ENCODE measurements around the gene CACNA2D3. TPM values are rescaled to one million over a fixed set of nuclear protein-coding genes. Genes with fewer than 3 reads are reported as not detected.

Gene CACNA2D3
- total RNA-seq, 8 experiments from 2014 or later, result 0.49 to 20.7 (median 9.7) TPM; not detected in 1

DNA sequence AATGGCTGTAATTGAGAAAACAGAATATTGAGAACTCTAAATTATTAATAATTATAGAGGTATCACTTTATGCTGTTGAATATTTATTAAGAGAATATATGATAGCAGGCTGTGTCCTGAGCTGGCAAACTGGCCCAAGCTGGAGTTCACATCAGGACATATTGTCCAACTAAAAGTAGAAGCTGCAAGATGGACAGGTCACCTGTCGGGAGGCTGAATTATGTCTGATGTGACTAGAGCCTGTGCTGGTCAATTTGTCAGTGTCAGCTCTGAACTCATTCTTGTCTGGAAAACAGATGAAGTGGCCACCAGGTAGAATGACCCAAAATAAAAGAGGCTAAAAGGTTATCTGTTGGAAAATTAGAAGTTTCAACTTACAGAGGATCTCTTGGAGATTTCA lies 413.3 kb downstream of the CACNA2D3 start:
- 86 to 89% (median 88%) methylated on average over 1 of the region's 1 CpG; no CpG with 5 or more reads in 7 of the 10 experiments for WGBS, 10 experiments
- no peak overlapping the region for H3K27ac ChIP-seq
- H3K4me1 ChIP-seq (replicated peaks in 1 of 2), result peaks cover 0 to 3% of the 10 kb centered on the region in 2 donors
- in situ Hi-C loops (cut with MboI; ENCODE audit: low pct_unique_long_range_greater_than_20kb in 2 of 9, low sequenced_read_pairs in 9 of 9, unreplicated experiment in 9 of 9), result no loop called here
- no peak overlapping the region for H3K4me3 ChIP-seq
- ATAC-seq (replicated peaks in 6 of 8), result no peak

DNA sequence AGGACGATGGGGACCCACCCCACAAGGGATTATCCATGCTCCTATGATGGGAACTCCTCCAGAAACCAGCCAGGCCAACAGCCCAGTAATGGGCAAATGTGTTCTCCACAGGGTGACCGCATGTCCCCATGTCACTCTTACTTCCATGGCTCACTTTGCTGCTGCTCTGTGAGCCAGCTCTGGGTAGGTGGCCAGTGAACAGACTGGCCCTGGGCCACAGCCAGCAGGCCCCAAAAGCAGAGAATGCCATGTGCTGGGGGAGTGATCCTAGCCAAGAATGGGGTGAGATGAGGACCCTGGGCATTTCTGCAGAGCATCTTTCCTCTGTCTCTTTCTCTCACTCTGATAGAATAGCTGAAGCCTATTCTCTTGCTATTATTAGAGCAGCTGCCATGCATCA lies 414.1 kb downstream of the CACNA2D3 start:
- ATAC-seq (replicated peaks in 6 of 8), result no peak
- Histone ChIP-seq H3K4me3 (no peak overlapping the region), H3K27ac (no peak overlapping the region), H3K4me1 (replicated peaks in 1 of 2) (peaks cover 0 to 3% of the 10 kb centered on the region in 2 donors)
- in situ Hi-C loops (cut with MboI; ENCODE audit: low pct_unique_long_range_greater_than_20kb in 2 of 9, low sequenced_read_pairs in 9 of 9, unreplicated experiment in 9 of 9), result no loop called here
- WGBS, 10 experiments, result 0 to 100% (median 88%) methylated on average over 1 of the region's 2 CpGs; no CpG with 5 or more reads in 5 of the 10 experiments

DNA sequence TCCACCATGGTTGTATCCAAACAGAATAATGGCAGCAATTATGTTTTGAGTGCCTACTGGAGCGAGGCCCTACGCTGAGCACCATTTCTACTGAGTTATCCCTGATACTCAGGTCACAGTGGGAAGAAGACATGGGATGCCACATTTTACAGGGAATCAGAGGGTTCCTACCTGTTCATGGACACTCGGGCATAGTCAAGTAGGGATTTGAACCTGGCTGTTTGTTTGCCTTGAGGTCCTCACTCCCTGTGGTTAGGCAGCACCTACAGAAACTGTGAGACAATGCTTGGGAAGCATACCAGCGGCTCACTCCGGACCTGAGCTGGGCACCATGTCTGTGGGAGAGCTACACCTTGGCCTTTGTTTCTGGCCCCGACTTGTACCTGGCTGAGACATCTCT lies 415.2 kb downstream of the CACNA2D3 start:
- WGBS, 10 experiments, result 60 to 96% (median 89%) methylated on average over 1 to 4 of the region's 6 CpGs; no CpG with 5 or more reads in 4 of the 10 experiments
- ATAC-seq (replicated peaks in 6 of 8), result no peak
- no peak overlapping the region for H3K4me3 ChIP-seq
- no peaks in the 10 kb centered on the region for H3K4me1 ChIP-seq (replicated peaks in 1 of 2)
- H3K27ac ChIP-seq, result no peak overlapping the region
- in situ Hi-C loops (cut with MboI; ENCODE audit: low pct_unique_long_range_greater_than_20kb in 2 of 9, low sequenced_read_pairs in 9 of 9, unreplicated experiment in 9 of 9), result no loop called here

DNA sequence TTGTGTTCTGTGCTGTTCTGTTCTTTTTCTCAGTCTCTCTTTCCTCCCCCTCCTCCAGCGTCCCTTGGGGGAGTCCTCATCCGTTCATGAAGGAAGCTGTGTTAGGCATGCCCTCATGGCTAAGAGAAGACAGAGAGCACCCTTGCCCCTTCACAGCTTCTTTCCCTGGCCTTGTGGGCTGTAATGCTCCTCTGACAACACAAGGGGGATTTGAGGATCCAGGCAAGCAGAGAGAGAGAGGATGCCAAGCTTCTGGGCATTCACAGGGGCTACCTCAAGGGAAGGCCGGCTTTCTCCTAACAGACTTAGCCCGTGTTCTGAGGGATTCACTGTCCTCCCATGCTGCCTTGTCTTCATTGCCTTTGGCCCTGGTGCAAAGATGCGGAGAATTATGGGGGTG lies 416.0 kb downstream of the CACNA2D3 start:
- Histone ChIP-seq H3K4me3 (no peak overlapping the region), H3K27ac (no peak overlapping the region), H3K4me1 (replicated peaks in 1 of 2) (no peaks in the 10 kb centered on the region)
- in situ Hi-C loops (cut with MboI; ENCODE audit: low pct_unique_long_range_greater_than_20kb in 2 of 9, low sequenced_read_pairs in 9 of 9, unreplicated experiment in 9 of 9), result no loop called here
- peak in 3 of 8 experiments; percentile 26 to 52 (median 43) for ATAC-seq (replicated peaks in 6 of 8)
- WGBS, 10 experiments, result 35 to 100% (median 84%) methylated on average over 1 to 4 of the region's 5 CpGs; no CpG with 5 or more reads in 2 of the 10 experiments

DNA sequence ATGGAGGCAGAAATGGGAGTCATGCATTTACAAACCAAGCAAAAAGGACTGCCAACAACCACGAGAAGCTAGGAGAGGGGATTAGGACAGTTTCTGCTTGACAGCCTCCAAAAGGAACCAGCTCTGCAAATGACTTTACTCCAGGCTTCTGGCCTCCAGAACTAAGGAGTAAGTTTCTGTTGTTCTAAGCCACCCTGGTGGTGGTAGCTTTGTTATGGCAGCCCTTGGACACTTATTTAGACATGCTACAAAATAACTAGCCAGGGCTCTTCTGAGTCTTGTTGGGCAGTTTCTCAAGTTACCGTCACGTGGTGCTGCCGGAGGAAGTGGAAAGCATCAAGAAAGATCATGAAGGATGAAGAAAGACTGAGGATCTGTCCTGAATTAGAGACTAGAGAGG lies 419.0 kb downstream of the CACNA2D3 start:
- in situ Hi-C loops (cut with MboI; ENCODE audit: low pct_unique_long_range_greater_than_20kb in 2 of 9, low sequenced_read_pairs in 9 of 9, unreplicated experiment in 9 of 9), result no loop called here
- no peak overlapping the region for H3K4me3 ChIP-seq
- 40 to 100% (median 76%) methylated on average over 1 to 4 of the region's 4 CpGs; no CpG with 5 or more reads in 4 of the 10 experiments for WGBS, 10 experiments
- no peak overlapping the region for H3K27ac ChIP-seq
- no peaks in the 10 kb centered on the region for H3K4me1 ChIP-seq (replicated peaks in 1 of 2)
- ATAC-seq (replicated peaks in 6 of 8), result no peak

DNA sequence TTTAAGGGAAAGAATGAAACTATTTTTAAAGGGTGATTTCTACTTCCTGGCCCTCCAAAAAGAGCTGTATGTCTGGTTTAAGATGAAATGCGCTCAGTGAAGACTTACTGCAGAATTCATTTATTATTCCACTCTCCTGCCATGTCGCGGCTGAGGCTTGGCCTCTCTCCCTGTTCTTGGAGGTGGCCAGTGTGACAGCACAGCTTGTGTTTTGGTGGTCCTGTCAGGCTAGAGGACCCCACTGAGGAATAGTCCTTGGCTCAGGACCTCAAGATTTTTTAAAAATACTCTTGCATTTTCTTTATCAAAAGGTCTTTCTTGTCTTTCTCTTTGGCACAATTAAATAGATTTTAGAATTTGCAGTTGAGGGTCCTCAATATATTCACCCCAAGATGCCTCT lies 421.1 kb downstream of the CACNA2D3 start:
- ATAC-seq (replicated peaks in 6 of 8), result no peak
- H3K4me3 ChIP-seq, result no peak overlapping the region
- WGBS, 10 experiments, result 0 to 75% (median 44%) methylated on average over 1 to 3 of the region's 3 CpGs; no CpG with 5 or more reads in 1 of the 10 experiments
- H3K4me1 ChIP-seq (replicated peaks in 1 of 2), result no peaks in the 10 kb centered on the region
- no peak overlapping the region for H3K27ac ChIP-seq
- in situ Hi-C loops (cut with MboI; ENCODE audit: low pct_unique_long_range_greater_than_20kb in 2 of 9, low sequenced_read_pairs in 9 of 9, unreplicated experiment in 9 of 9), result no loop called here

DNA sequence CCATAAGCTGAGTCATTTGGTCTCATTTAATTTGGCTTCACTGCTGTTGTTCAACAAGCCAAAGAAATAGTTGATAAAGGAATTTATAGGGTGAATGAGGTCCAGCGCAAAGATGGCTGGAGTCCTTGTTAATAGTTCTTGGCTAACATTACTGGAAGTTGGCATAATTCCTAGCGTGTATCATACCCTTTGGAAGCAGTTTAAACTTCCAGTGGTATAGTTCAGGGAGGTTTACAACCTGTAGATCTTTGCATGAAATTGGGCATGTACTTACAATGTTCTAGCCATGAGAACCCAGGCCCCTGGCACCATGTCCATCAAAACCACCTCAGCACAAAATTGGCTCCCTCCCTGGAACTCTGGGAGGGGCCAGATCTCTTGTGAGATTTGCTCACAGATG lies 424.7 kb downstream of the CACNA2D3 start:
- no peak for ATAC-seq (replicated peaks in 6 of 8)
- H3K4me1 ChIP-seq (replicated peaks in 1 of 2), result peaks cover 0 to 20% of the 10 kb centered on the region in 2 donors
- 30 to 100% (median 95%) methylated on average over 1 to 2 of the region's 2 CpGs; no CpG with 5 or more reads in 3 of the 10 experiments for WGBS, 10 experiments
- in situ Hi-C loops (cut with MboI; ENCODE audit: low pct_unique_long_range_greater_than_20kb in 2 of 9, low sequenced_read_pairs in 9 of 9, unreplicated experiment in 9 of 9), result no loop called here
- H3K27ac ChIP-seq, result no peak overlapping the region
- H3K4me3 ChIP-seq, result no peak overlapping the region

DNA sequence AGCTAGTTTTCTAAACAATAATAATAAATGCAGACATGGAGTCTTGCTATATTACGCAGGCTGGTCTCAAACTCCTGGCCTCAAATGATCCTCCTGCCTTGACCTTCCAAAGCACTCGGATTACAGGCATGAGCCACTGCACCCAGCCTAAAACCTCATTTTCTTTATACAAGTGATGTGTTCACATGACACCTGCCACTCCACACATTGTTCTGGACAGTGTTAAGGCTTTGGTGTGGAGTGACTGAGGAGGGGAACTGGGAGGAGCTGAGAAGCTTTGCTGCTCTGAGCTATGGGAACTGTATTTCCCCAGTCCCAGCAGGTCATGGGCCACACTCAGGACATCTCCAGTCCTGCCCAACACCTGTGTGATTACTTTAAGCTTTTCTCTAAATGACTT lies 425.5 kb downstream of the CACNA2D3 start:
- ATAC-seq (replicated peaks in 6 of 8), result no peak
- Histone ChIP-seq H3K27ac (no peak overlapping the region), H3K4me3 (no peak overlapping the region), H3K4me1 (replicated peaks in 1 of 2) (peaks cover 0 to 20% of the 10 kb centered on the region in 2 donors)
- in situ Hi-C loops (cut with MboI; ENCODE audit: low pct_unique_long_range_greater_than_20kb in 2 of 9, low sequenced_read_pairs in 9 of 9, unreplicated experiment in 9 of 9), result no loop called here
- 71 to 100% (median 80%) methylated on average over 1 of the region's 2 CpGs; no CpG with 5 or more reads in 7 of the 10 experiments for WGBS, 10 experiments

DNA sequence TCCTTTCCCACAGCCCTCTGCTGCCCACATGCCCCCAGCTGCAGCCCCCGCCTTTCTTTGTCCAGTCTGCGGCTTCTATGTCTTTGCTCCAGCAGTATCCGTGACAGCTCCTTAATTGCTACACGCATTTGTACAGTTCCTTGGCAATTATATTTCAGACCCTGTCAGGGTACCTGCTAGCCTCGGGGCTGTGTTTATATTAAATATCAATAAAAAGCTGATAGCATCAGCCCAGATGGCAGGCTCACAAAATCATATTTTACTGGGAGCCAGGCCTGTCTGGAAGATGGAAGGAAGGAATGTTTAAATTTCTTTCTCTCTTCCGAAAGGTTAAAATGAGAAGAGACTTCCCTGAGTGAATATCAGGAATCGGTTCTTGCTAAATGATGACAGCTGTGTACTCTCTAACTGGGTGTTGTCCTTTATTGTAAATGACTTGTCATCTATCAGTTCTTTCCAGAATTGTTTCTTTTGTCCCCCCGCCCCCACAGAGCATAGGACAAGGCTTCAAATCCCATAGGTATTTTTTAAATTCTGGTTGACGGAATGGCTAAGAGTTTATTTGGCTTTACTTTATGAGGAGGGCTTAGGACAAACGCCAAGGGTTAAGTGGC lies 427.4 kb downstream of the CACNA2D3 start:
- H3K4me3 ChIP-seq, result no peak overlapping the region
- H3K4me1 ChIP-seq (replicated peaks in 1 of 2), result peaks cover 0 to 20% of the 10 kb centered on the region in 2 donors
- WGBS, 10 experiments, result 10 to 100% (median 74%) methylated on average over 1 to 8 of the region's 10 CpGs; no CpG with 5 or more reads in 3 of the 10 experiments
- in situ Hi-C loops (cut with MboI; ENCODE audit: low pct_unique_long_range_greater_than_20kb in 2 of 9, low sequenced_read_pairs in 9 of 9, unreplicated experiment in 9 of 9), result no loop called here
- no peak overlapping the region for H3K27ac ChIP-seq
- ATAC-seq (replicated peaks in 6 of 8), result peak in 4 of 8 experiments; percentile 12 to 94 (median 50)

DNA sequence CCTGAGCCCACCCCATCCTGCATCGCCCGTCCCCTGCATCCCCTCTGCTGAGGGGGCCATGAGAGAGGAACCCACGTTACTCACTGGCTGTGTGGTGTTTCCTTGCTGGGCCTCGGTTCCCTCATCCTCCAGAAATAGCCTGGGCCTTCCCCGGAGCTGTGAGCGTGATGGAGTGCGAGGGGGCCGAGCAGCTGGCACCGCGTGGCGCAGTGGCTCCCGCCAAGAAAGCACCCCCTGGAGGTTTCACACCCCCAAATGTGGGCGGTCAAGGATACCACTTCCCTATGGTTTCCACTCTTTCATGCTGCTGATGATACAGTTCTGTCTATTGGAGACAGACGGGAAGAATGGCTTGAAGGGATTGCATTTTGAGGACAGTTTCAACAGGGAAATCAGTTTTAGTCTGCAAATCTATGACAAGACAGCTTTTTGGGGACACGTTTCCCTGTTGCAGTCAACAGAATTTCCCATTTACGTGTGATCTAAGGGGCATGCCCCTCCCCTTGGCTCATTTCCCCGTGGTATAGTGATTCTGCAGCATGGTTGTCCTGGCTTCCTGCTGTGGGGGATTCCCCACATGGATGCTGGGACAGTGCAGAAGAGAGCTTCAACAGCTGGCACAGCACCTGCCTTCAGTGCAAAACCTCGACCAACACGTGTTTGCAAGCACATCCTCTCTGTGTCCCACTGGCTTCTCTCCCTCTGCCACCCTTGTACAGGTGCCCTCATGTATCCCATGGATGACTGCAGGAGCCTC lies 428.0 kb downstream of the CACNA2D3 start:
- peak in 2 of 8 experiments; percentile 15 to 31 for ATAC-seq (replicated peaks in 6 of 8)

DNA sequence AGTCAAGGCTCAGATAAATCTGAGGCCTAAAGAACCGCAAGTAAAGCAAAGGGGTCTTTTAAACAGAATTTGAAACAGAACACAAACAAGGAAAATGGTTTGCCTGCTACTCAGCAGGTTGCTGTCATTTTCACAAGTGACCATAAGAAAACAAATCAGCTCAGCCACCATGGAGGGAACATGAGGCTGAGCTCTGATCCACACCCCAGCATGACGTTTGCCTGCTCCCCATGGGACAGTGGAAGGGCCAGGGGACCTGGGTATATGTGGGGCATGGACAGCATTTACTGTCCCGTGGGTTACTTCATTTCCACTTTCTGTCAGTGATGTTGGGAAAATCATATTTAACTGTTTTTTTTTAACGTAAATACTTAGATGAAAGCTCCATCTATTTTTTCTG lies 434.3 kb downstream of the CACNA2D3 start:
- WGBS, 10 experiments, result 11 to 93% (median 59%) methylated on average over 2 to 4 of the region's 4 CpGs
- H3K4me3 ChIP-seq, result no peak overlapping the region
- no peak for ATAC-seq (replicated peaks in 6 of 8)
- H3K27ac ChIP-seq, result no peak overlapping the region
- H3K4me1 ChIP-seq (replicated peaks in 1 of 2), result no peaks in the 10 kb centered on the region
- in situ Hi-C loops (cut with MboI; ENCODE audit: low pct_unique_long_range_greater_than_20kb in 2 of 9, low sequenced_read_pairs in 9 of 9, unreplicated experiment in 9 of 9), result no loop called here

More for the DNA sequence above, 428.0 kb downstream of the CACNA2D3 start:
- peaks cover 0 to 20% of the 10 kb centered on the region in 2 donors for H3K4me1 ChIP-seq (replicated peaks in 1 of 2)
- in situ Hi-C loops (cut with MboI; ENCODE audit: low pct_unique_long_range_greater_than_20kb in 2 of 9, low sequenced_read_pairs in 9 of 9, unreplicated experiment in 9 of 9), result no loop called here
- 32 to 80% (median 66%) methylated on average over 1 to 9 of the region's 19 CpGs; no CpG with 5 or more reads in 2 of the 10 experiments for WGBS, 10 experiments
- no peak overlapping the region for H3K4me3 ChIP-seq
- no peak overlapping the region for H3K27ac ChIP-seq

DNA sequence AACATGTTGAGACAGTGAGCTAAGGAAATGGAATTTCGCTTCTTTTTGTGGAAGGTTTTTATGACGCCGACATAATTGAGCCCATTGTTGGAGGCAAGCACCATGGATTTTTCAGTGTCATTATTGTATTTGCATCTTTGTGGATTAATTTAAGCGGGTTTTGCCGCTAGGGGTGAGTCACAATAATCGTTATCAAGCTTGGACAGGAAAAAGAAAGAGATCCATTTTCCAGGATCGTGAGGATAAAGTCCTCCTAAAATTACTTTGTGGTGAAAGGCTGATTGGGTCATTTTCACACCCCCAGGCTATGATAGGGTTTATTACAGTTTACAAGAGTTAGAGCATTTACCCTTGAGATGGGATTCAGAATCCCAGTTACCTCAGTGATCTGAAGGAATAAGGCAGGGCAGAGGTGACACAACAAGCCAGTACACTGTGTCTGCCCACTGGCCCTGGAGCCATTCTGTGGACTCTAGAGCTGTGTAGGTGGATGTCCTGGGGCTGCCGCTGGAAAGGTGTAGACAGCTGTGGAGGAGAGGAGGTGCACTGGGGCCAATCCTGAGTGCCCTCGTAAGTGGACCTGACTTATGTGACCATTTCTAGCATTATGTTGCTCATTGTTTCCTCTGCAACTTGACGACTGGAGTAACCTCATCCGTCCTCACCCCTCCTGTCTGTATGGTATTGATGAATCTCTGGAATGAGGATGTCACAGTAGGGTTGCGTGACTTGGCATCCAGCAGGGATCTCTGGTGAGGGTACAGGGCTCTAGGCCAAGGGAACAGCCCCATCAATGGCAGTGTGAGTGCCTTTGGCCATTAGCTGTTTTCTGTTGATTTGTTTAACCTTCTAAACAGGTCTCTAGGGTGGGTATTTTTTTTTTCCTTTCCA lies 435.4 kb downstream of the CACNA2D3 start:
- no peak for ATAC-seq (replicated peaks in 6 of 8)
- Histone ChIP-seq H3K4me3 (no peak overlapping the region), H3K4me1 (replicated peaks in 1 of 2) (no peaks in the 10 kb centered on the region), H3K27ac (no peak overlapping the region)
- WGBS, 10 experiments, result 40 to 98% (median 76%) methylated on average over 5 to 9 of the region's 12 CpGs; no CpG with 5 or more reads in 1 of the 10 experiments
- in situ Hi-C loops (cut with MboI; ENCODE audit: low pct_unique_long_range_greater_than_20kb in 2 of 9, low sequenced_read_pairs in 9 of 9, unreplicated experiment in 9 of 9), result no loop called here

Data from motor neuron (in vitro differentiated cells).